ENCODE results near the gene ZC3H18.

Gene ZC3H18

DNA sequence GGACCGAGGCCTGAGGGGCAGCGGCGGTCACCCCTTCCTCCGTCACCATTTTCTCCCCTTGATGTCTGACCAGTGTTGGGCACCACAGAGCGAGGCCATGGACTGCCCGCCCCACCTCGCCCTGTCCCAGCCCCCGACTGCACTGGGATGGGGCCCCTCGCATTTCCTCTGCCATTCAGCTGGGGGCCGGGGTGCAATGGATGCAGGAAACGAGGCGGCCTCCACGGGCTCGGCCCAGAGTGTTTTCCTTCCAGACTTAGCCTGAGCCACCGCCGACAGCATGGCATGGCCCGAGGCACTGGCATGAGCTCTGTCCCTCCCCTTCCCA is 44.6 kb upstream of the ZC3H18 start:
- TF ChIP-seq, protein P1, sequence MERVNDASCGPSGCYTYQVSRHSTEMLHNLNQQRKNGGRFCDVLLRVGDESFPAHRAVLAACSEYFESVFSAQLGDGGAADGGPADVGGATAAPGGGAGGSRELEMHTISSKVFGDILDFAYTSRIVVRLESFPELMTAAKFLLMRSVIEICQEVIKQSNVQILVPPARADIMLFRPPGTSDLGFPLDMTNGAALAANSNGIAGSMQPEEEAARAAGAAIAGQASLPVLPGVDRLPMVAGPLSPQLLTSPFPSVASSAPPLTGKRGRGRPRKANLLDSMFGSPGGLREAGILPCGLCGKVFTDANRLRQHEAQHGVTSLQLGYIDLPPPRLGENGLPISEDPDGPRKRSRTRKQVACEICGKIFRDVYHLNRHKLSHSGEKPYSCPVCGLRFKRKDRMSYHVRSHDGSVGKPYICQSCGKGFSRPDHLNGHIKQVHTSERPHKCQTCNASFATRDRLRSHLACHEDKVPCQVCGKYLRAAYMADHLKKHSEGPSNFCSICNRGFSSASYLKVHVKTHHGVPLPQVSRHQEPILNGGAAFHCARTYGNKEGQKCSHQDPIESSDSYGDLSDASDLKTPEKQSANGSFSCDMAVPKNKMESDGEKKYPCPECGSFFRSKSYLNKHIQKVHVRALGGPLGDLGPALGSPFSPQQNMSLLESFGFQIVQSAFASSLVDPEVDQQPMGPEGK (CRISPR knock-in tag; IDR thresholded peaks at IDR 0.05; ENCODE audit: borderline replicate concordance), result no peak
- TF ChIP-seq, protein P2, sequence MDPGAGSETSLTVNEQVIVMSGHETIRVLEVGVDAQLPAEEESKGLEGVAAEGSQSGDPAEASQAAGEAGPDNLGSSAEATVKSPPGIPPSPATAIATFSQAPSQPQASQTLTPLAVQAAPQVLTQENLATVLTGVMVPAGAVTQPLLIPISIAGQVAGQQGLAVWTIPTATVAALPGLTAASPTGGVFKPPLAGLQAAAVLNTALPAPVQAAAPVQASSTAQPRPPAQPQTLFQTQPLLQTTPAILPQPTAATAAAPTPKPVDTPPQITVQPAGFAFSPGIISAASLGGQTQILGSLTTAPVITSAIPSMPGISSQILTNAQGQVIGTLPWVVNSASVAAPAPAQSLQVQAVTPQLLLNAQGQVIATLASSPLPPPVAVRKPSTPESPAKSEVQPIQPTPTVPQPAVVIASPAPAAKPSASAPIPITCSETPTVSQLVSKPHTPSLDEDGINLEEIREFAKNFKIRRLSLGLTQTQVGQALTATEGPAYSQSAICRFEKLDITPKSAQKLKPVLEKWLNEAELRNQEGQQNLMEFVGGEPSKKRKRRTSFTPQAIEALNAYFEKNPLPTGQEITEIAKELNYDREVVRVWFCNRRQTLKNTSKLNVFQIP (CRISPR knock-in tag; IDR thresholded peaks at IDR 0.05; ENCODE audit: borderline replicate concordance, low read depth), result no peak
- TF ChIP-seq ZNF8 (CRISPR knock-in tag; IDR thresholded peaks at IDR 0.05) (no peak), ZC3H10 (CRISPR knock-in tag; IDR thresholded peaks at IDR 0.05) (no peak), ZFP3 (CRISPR knock-in tag; IDR thresholded peaks at IDR 0.05) (no peak), RARB (CRISPR knock-in tag; IDR thresholded peaks at IDR 0.05) (no peak), ESRRG (CRISPR knock-in tag; IDR thresholded peaks at IDR 0.05) (no peak), BACH2 (CRISPR knock-in tag; IDR thresholded peaks at IDR 0.05; ENCODE audit: borderline replicate concordance) (no peak), ZNF565 (CRISPR knock-in tag; conservative IDR thresholded peaks at IDR 0.05; ENCODE audit: low read depth) (no peak), TSHZ2 (CRISPR knock-in tag; IDR thresholded peaks at IDR 0.05) (no peak), ISL1 (CRISPR knock-in tag; IDR thresholded peaks at IDR 0.05) (no peak), SNAI2 (CRISPR knock-in tag; IDR thresholded peaks at IDR 0.05) (no peak), GLIS3 (CRISPR knock-in tag; IDR thresholded peaks at IDR 0.05) (no peak)
- TF ChIP-seq, protein P3, sequence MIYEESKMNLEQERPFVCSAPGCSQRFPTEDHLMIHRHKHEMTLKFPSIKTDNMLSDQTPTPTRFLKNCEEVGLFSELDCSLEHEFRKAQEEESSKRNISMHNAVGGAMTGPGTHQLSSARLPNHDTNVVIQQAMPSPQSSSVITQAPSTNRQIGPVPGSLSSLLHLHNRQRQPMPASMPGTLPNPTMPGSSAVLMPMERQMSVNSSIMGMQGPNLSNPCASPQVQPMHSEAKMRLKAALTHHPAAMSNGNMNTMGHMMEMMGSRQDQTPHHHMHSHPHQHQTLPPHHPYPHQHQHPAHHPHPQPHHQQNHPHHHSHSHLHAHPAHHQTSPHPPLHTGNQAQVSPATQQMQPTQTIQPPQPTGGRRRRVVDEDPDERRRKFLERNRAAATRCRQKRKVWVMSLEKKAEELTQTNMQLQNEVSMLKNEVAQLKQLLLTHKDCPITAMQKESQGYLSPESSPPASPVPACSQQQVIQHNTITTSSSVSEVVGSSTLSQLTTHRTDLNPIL (CRISPR knock-in tag; IDR thresholded peaks at IDR 0.05; ENCODE audit: low read depth), result no peak
- ATAC-seq, result no peak

DNA sequence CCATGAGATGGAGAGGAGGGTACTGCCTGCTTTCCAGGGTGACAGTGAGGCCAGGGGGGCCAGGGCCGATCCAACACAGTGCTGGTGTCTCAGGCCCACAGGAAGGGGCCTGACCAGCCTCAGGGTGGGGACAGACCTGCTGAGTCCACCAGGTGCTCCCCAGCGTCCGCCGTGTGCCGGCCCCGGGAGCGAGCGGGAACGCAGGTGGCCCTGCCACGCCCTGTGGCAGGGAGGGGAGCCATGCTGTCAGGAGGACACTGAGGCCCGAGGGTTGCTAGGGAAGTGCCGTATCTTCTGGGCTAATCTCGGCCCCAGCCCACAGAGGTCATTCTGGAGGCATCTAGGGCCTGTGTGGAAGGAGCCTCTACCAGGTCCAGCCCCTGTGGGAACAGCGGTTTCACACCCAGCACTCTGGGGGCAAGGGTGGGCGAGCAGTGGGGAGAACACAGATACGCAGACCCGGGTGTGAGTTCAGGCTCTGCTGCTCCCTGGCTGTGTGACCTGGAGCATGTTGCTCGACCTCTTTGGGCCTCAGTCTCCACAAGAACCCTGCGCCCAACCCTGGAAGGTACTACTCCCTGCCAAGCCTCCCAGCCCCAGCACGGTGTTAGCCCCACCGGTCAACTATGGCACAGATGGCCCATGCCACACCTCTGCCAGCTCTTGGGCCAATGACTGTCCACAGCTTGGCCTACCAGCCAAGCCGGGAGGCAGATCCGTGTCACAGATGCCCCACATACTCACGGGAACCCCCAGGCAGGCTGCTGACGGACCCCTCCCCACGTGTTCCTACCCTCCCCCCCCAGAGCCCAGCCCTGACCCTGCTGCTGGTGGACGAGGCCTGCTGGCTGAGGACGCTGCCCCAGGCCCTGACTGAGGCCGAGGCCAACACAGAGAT is 43.9 kb upstream of the ZC3H18 start:
- TF ChIP-seq, protein P1 (CRISPR knock-in tag; IDR thresholded peaks at IDR 0.05; ENCODE audit: borderline replicate concordance), result no peak
- TF ChIP-seq ZNF8 (CRISPR knock-in tag; IDR thresholded peaks at IDR 0.05), result no peak
- ATAC-seq, result no peak

- ATAC-seq, result no peak; the same call in 2 of the 3 replicates
- TF ChIP-seq ZFP3 (CRISPR knock-in tag; IDR thresholded peaks at IDR 0.05) (no peak), ZC3H10 (CRISPR knock-in tag; IDR thresholded peaks at IDR 0.05) (no peak)
- TF ChIP-seq, protein P4, sequence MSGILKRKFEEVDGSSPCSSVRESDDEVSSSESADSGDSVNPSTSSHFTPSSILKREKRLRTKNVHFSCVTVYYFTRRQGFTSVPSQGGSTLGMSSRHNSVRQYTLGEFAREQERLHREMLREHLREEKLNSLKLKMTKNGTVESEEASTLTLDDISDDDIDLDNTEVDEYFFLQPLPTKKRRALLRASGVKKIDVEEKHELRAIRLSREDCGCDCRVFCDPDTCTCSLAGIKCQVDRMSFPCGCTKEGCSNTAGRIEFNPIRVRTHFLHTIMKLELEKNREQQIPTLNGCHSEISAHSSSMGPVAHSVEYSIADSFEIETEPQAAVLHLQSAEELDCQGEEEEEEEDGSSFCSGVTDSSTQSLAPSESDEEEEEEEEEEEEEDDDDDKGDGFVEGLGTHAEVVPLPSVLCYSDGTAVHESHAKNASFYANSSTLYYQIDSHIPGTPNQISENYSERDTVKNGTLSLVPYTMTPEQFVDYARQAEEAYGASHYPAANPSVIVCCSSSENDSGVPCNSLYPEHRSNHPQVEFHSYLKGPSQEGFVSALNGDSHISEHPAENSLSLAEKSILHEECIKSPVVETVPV (CRISPR knock-in tag; IDR thresholded peaks at IDR 0.05), result no peak
- TF ChIP-seq, protein P2 (CRISPR knock-in tag; IDR thresholded peaks at IDR 0.05; ENCODE audit: borderline replicate concordance, low read depth), result no peak
These were observed 43.4 kb upstream of the ZC3H18 start for GRCh38 chr16:88526906-88527185.

Data from SK-N-SH treated with all-trans-retinoic acid at 6 μM for 48 hours (cell line).